Measurements from ENCODE around the gene OR52E4. TPM values are rescaled to one million over a fixed set of nuclear protein-coding genes. Genes with fewer than 3 reads are reported as not detected.
A peak's percentile ranks its signal among the peaks of the same experiment; 100 is the strongest.

Gene OR52E4
- total and polyA plus RNA-seq, 9 donors: not detected

DNA sequence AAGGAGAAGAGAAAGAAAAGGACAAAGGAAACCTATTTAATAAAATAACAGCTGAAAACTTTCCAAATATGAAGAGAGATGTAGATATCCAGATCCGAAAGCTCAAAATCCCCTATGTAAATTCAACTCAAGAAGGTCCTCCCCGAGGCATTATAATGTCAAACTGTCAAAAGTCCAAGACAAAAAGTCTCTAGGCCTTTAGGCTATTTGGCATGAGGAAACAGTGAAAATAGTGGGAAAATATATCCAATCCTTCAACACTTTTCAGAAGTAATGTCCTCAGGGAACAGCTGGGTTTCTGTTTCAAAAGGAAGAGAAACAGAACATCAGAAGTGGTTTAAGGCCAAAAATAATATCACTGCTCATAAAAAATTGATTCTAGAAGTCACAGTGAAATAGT is 1.9 kb upstream of the OR52E4 start:
- Histone ChIP-seq H3K27ac (ENCODE audit: low read length) (no peak overlapping the region), H3K4me1 (ENCODE audit: control insufficient read depth, insufficient read depth, low read length) (no peaks in the 10 kb centered on the region), H3K36me3 (ENCODE audit: control insufficient read depth, insufficient read depth, low read length) (no peaks in the 10 kb centered on the region), H3K27me3 (ENCODE audit: control insufficient read depth, insufficient read depth, low read length) (no peaks in the 10 kb centered on the region), H3K4me3 (ENCODE audit: low read length) (no peak overlapping the region), H3K9me3 (replicated peaks; ENCODE audit: control insufficient read depth, low read depth, low read length) (no peaks in the 10 kb centered on the region)
- WGBS (ENCODE audit: insufficient coverage): no CpG with 5 or more reads among the region's 2 CpGs
- no peak for DNase-seq

DNA sequence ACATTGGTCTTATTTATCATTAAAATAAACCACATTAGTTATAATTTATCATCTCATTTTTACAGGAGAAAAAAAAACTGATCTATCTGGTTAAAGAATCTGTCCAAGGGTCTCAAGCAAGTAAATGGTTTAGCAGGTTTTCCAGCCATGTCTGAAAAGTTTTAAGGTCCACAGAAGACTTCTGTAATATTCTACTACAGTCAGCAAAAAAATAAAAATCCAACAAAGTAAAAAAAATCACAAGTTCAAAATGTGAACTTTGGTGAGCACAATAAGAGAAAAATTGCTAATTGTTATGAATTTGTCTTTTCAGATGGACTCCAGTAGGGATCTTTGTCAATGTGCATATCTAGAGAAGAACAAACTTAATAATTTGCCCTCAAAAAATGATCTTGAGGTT is 1.3 kb downstream of the OR52E4 start:
- Histone ChIP-seq H3K4me3 (ENCODE audit: low read length) (no peak overlapping the region), H3K4me1 (ENCODE audit: control insufficient read depth, insufficient read depth, low read length) (no peaks in the 10 kb centered on the region), H3K9me3 (replicated peaks; ENCODE audit: control insufficient read depth, low read depth, low read length) (no peaks in the 10 kb centered on the region), H3K27ac (ENCODE audit: low read length) (no peak overlapping the region), H3K36me3 (ENCODE audit: control insufficient read depth, insufficient read depth, low read length) (no peaks in the 10 kb centered on the region), H3K27me3 (ENCODE audit: control insufficient read depth, insufficient read depth, low read length) (no peaks in the 10 kb centered on the region)
- no peak for DNase-seq

DNA sequence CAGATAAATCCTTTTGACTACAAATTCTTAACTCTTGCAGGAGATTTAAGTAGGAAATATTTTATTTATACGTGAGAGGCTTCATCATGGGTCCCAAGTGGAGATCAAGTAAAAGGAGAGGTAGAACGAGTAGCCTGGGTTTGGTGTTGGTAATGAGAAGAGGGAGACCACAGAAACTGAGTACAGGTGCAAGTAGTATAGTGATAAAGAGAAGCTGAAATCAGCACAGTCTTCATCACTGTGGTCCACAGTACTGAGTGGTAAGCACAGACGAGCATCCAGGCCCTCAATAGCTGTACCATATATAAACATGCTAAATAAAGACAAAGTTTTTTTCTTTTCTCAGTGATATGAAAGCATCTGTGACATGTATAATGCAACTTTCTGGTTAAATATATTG is 6.7 kb downstream of the OR52E4 start:
- Histone ChIP-seq H3K9me3 (replicated peaks; ENCODE audit: control insufficient read depth, low read depth, low read length) (no peaks in the 10 kb centered on the region), H3K4me1 (ENCODE audit: control insufficient read depth, insufficient read depth, low read length) (no peaks in the 10 kb centered on the region), H3K36me3 (ENCODE audit: control insufficient read depth, insufficient read depth, low read length) (no peaks in the 10 kb centered on the region), H3K27ac (ENCODE audit: low read length) (no peak overlapping the region), H3K27me3 (ENCODE audit: control insufficient read depth, insufficient read depth, low read length) (no peaks in the 10 kb centered on the region), H3K4me3 (ENCODE audit: low read length) (no peak overlapping the region)
- 60% methylated on average over 1 of the region's 3 CpGs for WGBS (ENCODE audit: insufficient coverage)
- DNase-seq: no peak

DNA sequence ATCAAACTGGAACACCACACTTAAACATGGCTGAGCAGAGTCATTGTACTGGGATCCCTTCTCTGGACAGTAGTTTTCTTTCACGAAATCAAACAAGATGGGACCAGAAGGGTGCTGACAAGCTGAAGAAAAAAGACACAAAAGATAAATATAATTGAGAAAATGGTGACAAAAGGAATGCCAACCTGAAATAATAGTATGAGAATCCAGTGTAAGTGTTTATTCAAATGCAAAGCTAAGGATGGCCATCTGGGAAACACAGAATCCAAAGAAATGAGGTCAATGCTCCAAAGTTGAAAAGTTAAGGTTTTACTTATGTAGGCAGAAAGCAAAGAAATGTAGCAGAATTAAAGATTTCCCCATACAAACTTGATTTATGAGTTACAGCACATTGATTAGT is 7.2 kb downstream of the OR52E4 start:
- no peak overlapping the region for H3K27ac ChIP-seq (ENCODE audit: low read length)
- no peak overlapping the region for H3K4me3 ChIP-seq (ENCODE audit: low read length)
- no peaks in the 10 kb centered on the region for H3K4me1 ChIP-seq (ENCODE audit: control insufficient read depth, insufficient read depth, low read length)
- H3K9me3 ChIP-seq (replicated peaks; ENCODE audit: control insufficient read depth, low read depth, low read length): no peaks in the 10 kb centered on the region
- no CpG with 5 or more reads among the region's 1 CpG for WGBS (ENCODE audit: insufficient coverage)
- DNase-seq: no peak
- no peaks in the 10 kb centered on the region for H3K27me3 ChIP-seq (ENCODE audit: control insufficient read depth, insufficient read depth, low read length)
- no peaks in the 10 kb centered on the region for H3K36me3 ChIP-seq (ENCODE audit: control insufficient read depth, insufficient read depth, low read length)

DNA sequence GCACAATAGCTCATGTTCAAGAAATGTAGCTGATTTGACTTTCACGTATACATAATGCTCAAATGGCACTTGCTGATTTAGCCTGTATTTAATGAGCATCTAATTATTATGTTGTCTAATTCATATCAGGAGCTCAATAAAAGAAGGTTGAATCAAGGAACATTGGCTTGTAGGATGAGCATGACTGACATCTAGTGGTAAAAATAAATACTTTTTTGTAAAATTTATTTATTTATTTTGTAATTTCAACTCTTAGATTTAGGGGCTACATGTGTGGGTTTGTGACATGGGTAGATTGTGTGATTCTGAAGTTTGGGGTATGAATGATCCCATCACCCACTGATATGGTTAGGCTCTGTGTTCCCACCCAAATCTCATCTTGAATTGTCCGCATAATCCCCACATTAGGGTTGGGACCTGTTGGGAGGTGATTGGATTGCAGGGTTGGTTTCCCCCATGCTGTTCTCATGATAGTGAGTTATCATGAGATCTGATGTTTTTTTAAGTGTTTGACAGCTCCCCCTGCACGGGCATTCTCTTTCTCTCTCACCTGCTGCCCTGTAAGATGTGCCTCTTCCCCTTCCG is 10.9 kb downstream of the OR52E4 start:
- DNase-seq: peak; percentile 4
- Histone ChIP-seq H3K27ac (ENCODE audit: low read length) (no peak overlapping the region), H3K36me3 (ENCODE audit: control insufficient read depth, insufficient read depth, low read length) (no peaks in the 10 kb centered on the region), H3K9me3 (replicated peaks; ENCODE audit: control insufficient read depth, low read depth, low read length) (no peaks in the 10 kb centered on the region), H3K4me3 (ENCODE audit: low read length) (no peak overlapping the region), H3K4me1 (ENCODE audit: control insufficient read depth, insufficient read depth, low read length) (no peaks in the 10 kb centered on the region), H3K27me3 (ENCODE audit: control insufficient read depth, insufficient read depth, low read length) (no peaks in the 10 kb centered on the region)
- no CpG with 5 or more reads among the region's 4 CpGs for WGBS (ENCODE audit: insufficient coverage)

DNA sequence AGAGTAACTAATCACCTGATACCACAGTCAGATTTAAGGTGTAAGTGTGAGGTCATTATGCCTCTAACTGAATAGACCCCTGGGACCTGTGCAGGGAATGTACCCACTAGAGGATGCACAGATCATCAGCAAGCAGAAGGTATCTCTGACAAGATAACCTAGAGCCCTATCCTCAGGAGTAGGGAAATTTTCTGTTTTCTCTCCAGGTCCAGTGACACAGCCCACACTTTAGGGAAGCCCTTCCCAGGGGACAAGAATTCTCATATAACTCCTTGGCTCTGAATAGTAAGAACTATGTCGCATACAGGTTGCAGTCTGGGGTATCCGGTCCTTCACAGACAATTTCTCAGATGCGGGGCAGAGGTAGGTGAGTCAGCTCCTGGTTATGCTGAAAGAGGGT is 12.5 kb downstream of the OR52E4 start, which contains the start of gene OR52E5:
Gene OR52E5 (plus strand): TSS at position 301 of the 400 bp plus-strand sequence. CDS start 7,569 bp downstream, outside the sequence.
- no peak for DNase-seq
- Histone ChIP-seq H3K9me3 (replicated peaks; ENCODE audit: control insufficient read depth, low read depth, low read length) (no peaks in the 10 kb centered on the region), H3K36me3 (ENCODE audit: control insufficient read depth, insufficient read depth, low read length) (no peaks in the 10 kb centered on the region), H3K27me3 (ENCODE audit: control insufficient read depth, insufficient read depth, low read length) (no peaks in the 10 kb centered on the region), H3K27ac (ENCODE audit: low read length) (no peak within 1 kb of the TSS), H3K4me3 (ENCODE audit: low read length) (no peak within 1 kb of the TSS), H3K4me1 (ENCODE audit: control insufficient read depth, insufficient read depth, low read length) (no peaks in the 10 kb centered on the region)
- WGBS (ENCODE audit: insufficient coverage): 100% methylated on average over 1 of the region's 3 CpGs

DNA sequence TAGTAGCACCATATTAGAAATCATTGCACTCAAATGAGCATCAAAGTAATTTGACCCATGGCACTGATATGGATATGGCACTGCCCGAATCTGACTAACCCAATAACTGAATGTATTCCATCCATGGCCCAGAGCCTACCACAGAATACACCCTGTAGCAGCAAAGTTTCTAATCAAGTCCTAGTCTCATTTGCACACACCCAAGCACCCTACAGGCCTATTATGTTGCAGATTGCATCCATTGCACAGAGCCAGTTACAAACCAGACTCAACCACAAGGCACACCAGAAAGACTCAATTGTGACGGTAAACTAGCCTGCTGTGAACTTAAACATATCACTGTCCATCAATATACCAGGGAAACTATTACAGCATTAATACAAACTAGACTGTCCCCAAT is 19.1 kb downstream of the OR52E4 start:
- no peaks in the 10 kb centered on the region for H3K9me3 ChIP-seq (replicated peaks; ENCODE audit: control insufficient read depth, low read depth, low read length)
- H3K4me3 ChIP-seq (ENCODE audit: low read length): no peak overlapping the region
- H3K27me3 ChIP-seq (ENCODE audit: control insufficient read depth, insufficient read depth, low read length): no peaks in the 10 kb centered on the region
- H3K27ac ChIP-seq (ENCODE audit: low read length): no peak overlapping the region
- no peaks in the 10 kb centered on the region for H3K4me1 ChIP-seq (ENCODE audit: control insufficient read depth, insufficient read depth, low read length)
- no peaks in the 10 kb centered on the region for H3K36me3 ChIP-seq (ENCODE audit: control insufficient read depth, insufficient read depth, low read length)
- no peak for DNase-seq
- WGBS (ENCODE audit: insufficient coverage): 100% methylated on average over 1 of the region's 2 CpGs

DNA sequence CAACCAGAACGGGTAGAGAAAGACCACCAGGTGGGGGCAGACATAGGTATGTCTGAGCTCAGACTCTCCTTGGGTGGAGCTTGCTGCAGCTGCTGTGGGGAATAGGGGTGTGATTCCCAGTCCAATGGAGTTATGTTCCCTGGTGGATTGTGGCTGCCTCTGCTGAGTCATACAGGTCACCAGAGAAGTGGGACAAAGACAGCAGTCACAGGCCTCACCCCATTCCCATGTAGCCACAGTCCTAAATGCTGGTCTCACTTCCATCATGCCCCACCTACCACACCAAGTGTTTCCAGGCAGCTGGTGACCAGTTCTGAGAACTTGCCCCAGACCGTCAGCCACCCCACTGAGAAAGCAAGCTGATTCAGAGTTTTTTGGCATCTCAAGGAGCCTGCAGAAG is 30.1 kb downstream of the OR52E4 start:
- H3K4me1 ChIP-seq (ENCODE audit: control insufficient read depth, insufficient read depth, low read length): no peaks in the 10 kb centered on the region
- no peak overlapping the region for H3K4me3 ChIP-seq (ENCODE audit: low read length)
- no peaks in the 10 kb centered on the region for H3K36me3 ChIP-seq (ENCODE audit: control insufficient read depth, insufficient read depth, low read length)
- 78% methylated on average over 1 of the region's 2 CpGs for WGBS (ENCODE audit: insufficient coverage)
- DNase-seq: no peak
- H3K27ac ChIP-seq (ENCODE audit: low read length): no peak overlapping the region
- H3K9me3 ChIP-seq (replicated peaks; ENCODE audit: control insufficient read depth, low read depth, low read length): peaks cover 16% of the 10 kb centered on the region
- no peaks in the 10 kb centered on the region for H3K27me3 ChIP-seq (ENCODE audit: control insufficient read depth, insufficient read depth, low read length)

DNA sequence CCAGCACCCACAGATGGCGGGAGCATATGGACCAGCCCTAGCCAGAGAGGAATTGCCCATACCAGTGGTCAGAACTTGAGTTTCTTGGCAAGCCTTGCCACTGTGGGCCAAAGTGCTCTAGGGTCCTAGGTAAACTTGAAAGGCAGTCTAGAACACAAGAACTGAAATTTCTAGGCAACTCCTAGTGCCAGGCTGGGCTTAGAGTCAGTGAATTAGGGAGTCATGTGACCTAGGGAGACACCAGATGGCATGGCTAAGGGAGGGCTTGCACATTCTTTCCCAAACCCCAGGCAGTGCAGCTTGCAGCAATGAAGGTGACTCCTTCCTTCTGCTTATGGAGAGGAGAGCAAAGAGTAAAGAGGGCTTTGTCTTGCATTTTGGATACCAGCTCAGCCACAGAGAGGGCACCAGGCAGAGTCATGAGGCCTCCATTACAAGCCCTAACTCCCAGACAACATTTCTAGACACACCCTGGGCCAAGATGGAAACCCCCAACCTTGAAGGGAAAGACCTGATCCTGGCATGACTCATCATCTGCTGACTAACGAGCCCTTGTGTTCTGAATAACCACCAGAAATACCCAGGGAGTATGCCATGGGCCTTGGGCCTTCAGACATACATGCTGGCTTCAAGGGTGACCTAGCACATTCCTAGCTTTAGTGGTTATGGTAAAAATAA is 42.5 kb downstream of the OR52E4 start:
- Histone ChIP-seq H3K4me1 (ENCODE audit: control insufficient read depth, insufficient read depth, low read length) (no peaks in the 10 kb centered on the region), H3K9me3 (replicated peaks; ENCODE audit: control insufficient read depth, low read depth, low read length) (peaks cover 8% of the 10 kb centered on the region), H3K27me3 (ENCODE audit: control insufficient read depth, insufficient read depth, low read length) (no peaks in the 10 kb centered on the region), H3K27ac (ENCODE audit: low read length) (no peak overlapping the region), H3K36me3 (ENCODE audit: control insufficient read depth, insufficient read depth, low read length) (no peaks in the 10 kb centered on the region), H3K4me3 (ENCODE audit: low read length) (no peak overlapping the region)
- DNase-seq: no peak
- 56% methylated on average over 2 of the region's 2 CpGs for WGBS (ENCODE audit: insufficient coverage)

DNA sequence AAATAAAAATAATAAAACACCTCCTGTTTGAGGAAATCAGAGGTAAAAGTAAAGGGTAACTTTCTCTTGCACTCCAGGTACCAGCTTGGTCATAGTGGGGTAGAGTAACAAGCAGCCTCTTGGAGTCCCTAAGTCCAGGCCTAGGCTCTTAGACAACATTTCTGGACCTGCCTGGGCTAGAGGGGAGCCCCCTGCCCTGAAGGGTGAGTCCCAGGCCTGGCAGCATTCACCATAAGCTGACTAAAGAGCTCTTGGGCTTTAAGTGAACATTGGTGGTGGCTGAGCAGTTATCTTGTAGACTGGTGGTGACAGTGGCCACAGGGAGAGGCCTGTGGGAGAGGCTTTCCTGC is 43.0 kb downstream of the OR52E4 start:
- no peak overlapping the region for H3K27ac ChIP-seq (ENCODE audit: low read length)
- no peak for DNase-seq
- H3K27me3 ChIP-seq (ENCODE audit: control insufficient read depth, insufficient read depth, low read length): no peaks in the 10 kb centered on the region
- no peaks in the 10 kb centered on the region for H3K4me1 ChIP-seq (ENCODE audit: control insufficient read depth, insufficient read depth, low read length)
- H3K36me3 ChIP-seq (ENCODE audit: control insufficient read depth, insufficient read depth, low read length): no peaks in the 10 kb centered on the region
- no peak overlapping the region for H3K4me3 ChIP-seq (ENCODE audit: low read length)
- H3K9me3 ChIP-seq (replicated peaks; ENCODE audit: control insufficient read depth, low read depth, low read length): peaks cover 8% of the 10 kb centered on the region

DNA sequence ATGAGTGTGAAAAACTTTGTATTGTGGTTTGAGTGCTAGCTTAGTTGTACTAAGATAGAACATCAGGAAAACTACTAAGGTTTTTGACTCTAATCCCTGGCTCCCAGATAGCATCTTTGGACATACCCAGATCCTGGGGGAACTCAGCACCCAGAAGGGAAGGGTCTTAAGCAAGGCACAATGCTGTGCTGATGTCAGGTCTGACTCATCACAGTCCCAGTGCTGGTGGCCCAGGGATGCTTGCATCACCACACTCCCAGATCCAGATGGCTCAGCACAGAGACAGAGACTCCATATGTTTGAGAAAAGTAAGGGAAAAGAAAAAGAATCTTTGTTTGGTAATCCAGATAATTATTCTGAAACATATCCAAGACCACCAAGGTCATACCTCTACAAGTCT is 43.4 kb downstream of the OR52E4 start:
- Histone ChIP-seq H3K27me3 (ENCODE audit: control insufficient read depth, insufficient read depth, low read length) (no peaks in the 10 kb centered on the region), H3K27ac (ENCODE audit: low read length) (no peak overlapping the region), H3K9me3 (replicated peaks; ENCODE audit: control insufficient read depth, low read depth, low read length) (peaks cover 11% of the 10 kb centered on the region), H3K4me3 (ENCODE audit: low read length) (no peak overlapping the region), H3K36me3 (ENCODE audit: control insufficient read depth, insufficient read depth, low read length) (no peaks in the 10 kb centered on the region), H3K4me1 (ENCODE audit: control insufficient read depth, insufficient read depth, low read length) (no peaks in the 10 kb centered on the region)
- no peak for DNase-seq

Measured in muscle of leg (tissue), 11 donors.